OCI-M2 (cell line): Measurements from ENCODE around the gene NTMT1.
"Not testable (repeated sequence)": the region's sequence is repeated elsewhere in the genome, so short reads cannot be mapped to it uniquely, and the experiment has no call there.

Source experiments
- DNase-seq: peaks from one replicate; lab custom pipeline; 2025; ENCODE audit not compliant: unreplicated experiment; lab: John Stamatoyannopoulos, UW

NTMT1 gene

DNA sequence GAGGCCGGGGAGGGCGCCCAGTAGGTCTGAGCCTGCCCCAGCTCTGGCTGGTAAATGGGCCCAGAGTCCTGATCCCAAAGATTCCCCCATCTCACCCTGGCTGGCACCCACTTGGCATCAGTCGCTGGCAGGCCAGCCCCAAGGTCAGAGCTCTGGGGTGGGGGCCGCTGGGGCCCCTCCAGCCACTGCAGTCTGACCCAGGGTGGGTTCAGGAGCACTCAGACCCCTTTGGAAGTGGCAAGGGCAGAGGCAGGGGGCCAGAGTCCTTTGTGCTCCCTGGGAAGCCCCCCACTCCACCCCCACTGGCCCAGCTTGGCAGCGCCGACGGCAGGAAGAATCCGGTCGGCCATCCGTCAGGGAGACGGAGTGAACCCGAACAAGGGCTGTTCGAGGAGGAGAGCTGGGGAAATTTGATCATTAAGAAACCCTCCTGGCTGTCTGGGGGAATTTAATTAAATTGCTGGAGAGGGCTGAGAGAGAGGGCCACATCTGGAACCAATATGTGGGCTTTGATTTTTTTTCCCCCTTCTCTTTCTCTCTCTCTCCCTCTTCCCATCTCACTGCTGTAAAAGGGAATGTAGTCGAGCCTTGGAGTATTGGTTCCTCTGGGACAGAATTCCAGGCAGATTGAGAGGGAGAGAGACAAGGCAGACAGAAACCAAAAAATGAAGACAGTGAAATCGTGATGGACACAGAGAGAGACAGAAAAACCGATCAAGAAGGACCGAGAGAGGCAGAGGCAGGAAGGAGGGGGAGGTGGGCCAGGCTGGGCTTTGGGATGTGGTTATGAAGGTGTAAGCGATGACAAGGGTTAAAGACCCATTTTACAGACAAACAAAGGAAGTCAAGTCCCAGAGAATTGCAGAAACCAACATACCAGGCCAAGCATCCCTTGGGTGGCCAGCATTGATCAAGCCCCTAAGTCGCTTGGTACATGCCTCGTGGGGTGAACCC, 24.0 kb downstream of the NTMT1 start:
- DNase-seq = no peak

DNA sequence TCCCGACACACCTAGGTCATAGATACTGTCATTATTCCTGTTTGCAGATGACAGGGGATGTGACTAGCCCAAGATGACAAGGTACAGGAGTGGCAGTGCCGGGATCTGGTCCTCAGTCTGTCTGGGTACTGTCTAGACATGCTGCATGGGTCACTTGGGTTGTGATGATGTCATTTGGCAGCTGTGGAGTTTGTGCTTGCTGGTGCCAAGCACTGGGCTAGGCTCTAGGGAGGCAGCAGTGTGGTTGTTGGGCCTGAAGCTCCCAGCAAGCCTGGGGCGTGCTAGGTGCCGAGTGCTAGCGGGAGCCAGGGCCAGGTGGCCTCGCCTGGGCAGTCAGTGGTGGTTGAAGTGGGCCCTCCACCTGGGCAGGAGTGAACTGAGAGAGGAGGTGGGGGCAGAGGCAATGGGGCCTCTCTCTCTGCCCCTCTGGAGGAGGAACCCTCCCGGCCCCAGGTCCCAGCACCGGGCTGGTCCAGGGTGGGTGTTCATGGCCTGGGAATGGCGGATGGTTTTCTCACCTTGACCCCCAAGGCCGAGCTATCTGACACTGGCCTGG, 24.8 kb downstream of the NTMT1 start:
- DNase-seq = no peak

DNA sequence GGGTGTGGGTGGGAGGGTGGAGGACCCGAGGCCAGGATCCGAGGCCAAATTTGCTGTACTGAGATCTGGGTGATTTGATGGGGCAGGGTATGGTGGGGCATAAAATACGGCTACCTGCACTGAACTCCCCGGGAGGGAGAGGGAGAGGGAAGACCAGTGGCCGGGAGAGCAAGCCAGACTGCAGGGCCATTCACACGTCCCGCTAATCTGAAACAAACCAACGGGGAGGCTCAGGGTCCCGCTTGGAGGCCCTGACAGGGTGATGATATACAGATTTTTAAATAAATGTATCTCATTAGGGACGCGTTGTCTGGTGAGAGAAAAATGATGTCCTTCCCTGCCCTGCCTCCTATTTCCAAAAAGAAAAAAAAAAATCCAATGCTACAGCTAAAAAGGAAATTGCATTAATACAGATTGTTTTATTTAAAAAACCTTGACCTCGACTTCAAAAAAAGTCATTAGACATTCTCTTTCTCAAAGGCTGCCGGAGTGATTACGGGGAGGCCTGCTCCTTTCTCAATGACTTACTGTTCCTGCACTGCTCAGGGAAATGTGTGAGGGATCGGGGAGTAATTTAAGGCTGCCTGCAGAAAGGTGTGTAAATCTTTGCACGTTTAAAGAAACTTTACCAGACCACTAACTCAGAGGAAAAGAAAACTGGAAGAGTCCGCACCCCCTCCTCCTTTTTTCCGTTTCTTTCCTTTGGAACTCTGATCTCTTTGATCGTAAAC, 28.0 kb downstream of the NTMT1 start:
- DNase-seq = no peak

DNA sequence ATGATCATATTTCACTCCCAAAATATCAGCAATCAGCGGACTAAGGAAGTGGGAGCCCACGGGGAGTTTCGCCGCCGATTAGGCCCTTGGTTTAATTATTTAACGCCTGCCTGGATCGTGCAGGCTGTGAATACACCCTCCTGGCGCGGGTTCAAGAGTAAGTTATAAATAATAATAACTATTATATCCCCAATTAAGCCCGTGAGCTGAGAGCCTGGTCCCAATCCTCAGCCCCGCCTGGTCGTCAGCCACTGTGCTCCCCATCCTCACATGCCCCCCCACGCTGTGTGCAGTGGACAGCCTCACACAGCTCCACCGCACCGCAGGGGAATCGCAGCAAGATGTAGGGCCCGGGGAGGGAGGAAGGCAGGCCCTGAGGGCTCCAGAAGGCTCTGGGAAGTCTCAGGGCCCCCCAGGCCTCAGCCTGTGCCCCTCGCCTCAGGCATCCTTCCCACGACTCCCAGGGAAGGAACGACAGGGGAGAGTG, 28.6 kb downstream of the NTMT1 start:
- no peak for DNase-seq

DNA sequence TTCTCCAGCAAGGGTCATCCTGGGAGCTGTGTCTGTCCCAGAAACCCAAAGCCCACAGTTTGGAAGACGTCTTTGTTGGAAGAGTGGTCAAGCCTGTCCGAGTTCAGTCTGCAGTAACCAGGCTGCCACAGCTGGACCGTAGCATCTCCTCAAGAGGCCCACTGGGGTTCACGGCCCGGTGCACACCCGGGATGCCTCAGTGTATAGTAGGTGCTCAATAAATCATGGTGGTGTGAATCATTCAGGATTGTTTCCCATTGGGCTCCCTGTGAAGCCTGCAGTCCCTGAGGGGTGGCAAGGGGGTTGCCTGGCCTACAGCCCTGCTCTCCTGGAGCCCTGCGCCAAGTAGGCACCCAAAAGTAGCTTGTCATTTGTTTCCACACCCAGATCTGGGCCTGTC, 29.2 kb downstream of the NTMT1 start:
- DNase-seq = no peak

DNA sequence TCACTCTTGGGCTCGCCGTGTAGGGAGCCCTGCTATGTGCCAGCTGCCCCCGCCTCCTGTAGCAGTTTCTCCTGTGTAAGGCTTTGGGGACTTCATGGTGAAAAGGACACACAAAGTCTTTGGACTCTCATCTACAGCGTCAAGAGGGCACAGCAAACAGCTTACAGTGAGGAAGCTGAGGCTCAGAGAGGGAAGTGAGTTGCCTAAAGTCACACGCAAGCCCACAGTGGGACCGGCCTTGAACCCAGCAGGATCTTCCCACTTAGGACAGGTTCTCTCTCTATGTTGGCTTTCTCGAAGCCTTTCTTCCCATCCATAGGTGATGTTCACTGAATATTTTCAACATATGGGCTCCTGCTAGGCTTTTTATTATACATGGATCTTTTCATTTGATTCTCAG, 29.7 kb downstream of the NTMT1 start:
- no peak for DNase-seq

DNA sequence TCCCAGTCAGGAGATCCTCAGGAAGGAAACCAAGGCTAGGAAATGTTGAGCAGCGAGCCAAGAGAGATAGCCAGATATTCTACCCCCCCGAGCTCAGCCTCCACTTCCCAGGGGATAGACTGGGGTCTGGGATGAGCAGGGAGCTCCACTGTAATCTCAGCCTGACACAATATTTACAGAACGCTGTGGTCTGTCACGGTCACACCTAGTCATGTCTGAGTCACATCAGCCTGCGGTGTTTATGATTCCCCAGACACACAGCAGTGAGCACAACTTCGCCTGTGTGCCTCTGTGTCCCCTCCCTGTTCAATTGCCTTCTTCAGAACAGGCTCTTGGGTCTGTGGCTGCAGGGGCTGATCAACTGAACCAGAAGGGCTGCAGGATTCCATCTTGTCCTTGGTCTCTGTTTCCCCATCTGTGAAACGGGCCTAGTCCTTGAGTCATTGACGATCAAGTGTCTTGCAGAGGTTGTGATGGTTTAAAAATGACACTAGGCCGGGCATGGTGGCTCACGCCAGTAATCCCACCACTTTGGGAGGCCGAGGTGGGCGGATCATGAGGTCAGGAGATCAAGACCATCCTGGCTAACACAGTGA, 30.9 kb downstream of the NTMT1 start:
- DNase-seq = no peak

DNA sequence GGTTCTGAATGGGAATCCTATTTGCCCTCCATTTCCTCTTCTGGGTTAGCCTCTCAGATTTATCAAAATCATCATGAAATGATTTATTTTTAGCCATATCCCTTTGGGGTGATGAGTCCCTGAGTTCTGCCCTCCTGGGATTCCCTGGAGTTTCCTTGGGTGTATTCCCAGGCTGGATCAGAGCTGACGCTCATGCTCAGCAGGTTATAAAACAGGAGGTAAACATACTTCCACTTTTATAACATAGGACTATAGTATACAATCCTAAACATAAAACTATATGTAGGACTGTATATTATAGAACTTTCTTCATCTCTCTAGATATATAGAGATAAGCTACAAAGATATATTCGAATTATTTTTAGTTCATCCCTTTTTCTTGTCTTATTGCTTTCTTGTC, 35.1 kb downstream of the NTMT1 start:
- DNase-seq = no peak

DNA sequence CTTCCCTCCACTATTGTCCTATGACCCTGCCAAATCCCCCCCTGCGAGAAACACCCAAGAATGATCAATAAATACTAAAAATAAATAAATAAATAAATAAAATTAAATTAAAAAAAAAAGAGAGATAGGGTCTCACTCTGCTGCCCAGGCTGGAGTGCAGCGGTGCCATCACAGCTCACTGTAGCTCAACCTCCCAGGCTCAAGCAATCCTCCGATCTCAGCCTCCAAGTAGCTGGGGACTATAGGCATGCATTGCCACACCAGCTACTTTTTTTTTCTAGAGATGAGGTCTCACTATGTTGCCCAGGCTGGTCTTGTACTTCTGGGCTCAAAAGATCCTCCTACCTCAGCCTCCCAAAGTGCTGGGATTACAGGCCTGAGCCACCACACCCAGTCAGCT, 36.3 kb downstream of the NTMT1 start:
- not testable (repeated sequence) for DNase-seq

DNA sequence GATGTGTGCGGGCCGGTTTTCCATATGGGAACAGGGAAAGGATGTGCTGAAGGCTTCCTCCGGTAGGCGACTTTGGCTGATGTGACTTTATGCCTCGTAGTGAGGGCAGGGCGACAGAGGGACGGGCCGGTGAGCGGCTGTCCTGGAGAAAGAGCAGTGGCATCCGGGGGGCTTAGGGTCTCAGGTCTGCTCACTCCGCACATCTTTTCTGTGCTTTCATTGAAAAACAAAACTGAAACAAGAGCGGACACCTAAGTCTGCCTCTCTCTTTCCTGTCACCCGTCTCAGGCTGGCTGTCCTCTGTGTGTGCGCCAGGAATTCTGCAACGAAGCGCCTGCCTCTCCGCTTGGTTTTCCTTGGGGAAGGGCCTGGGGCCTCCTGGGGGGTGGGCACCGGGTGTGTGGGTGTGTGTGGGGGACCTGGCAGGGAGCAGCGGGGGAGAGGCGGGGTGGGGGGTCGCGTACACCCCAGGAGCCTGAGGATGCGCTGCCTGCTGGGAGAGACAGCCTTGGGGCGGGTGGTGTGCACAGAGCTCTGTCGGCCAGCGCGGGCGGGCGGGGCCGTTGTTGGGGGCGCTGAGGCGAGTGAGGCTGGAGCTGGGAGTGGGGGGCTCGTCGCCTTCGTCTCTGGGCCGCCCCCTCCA, 38.9 kb downstream of the NTMT1 start:
- no peak for DNase-seq

DNA sequence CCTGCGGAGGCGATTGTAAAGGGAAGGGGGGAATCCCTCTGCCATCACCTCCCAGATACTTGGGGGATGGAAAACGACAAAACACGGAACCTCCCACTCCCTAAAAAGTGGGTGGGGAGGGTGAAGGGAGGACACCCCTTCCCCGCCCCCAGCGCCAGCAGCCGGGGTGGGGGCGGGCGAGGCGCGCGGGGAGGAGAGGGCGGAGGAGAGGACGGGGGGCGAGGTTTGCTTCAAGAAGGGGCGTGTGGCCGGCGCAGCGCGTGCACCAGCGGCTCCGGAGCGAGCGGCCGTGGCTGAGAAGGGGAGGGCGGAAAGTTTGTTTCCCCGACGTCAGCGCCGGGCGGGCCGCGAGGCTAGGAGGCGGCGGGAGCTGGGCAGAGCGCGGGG, 39.4 kb downstream of the NTMT1 start, which contains the start of gene PRRX2:
TSS of gene PRRX2 (plus strand) at position 259 of the 387 bp plus-strand sequence. CDS start 221 bp downstream, outside the sequence.
- no peak for DNase-seq

DNA sequence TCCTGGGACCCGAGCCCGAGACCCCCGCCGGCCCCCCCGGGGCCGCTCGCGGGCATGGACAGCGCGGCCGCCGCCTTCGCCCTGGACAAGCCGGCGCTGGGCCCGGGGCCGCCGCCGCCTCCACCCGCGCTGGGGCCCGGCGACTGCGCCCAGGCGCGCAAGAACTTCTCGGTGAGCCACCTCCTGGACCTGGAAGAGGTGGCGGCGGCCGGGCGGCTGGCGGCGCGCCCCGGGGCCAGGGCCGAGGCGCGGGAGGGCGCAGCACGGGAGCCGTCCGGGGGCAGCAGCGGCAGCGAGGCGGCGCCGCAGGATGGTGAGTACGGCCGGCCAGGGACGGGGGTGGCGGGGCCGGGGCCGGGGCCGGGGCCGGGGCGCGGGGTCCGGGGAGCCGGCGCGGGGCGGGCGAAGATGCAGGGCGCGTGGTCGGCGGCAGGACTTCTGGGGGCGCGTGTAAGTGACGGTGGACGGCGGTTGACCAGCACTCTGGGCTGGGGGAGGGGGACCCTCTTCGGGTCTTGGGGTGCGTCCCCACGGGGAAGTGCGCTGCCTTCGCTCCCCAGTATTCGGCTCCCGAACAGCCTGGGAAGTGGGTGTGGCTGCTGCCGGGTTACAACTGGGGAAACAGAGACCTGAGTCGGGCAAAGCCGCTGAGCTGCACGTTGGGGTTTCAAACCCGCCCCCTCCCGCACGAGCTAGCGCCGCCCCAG, 40.0 kb downstream of the NTMT1 start:
- no peak for DNase-seq

DNA sequence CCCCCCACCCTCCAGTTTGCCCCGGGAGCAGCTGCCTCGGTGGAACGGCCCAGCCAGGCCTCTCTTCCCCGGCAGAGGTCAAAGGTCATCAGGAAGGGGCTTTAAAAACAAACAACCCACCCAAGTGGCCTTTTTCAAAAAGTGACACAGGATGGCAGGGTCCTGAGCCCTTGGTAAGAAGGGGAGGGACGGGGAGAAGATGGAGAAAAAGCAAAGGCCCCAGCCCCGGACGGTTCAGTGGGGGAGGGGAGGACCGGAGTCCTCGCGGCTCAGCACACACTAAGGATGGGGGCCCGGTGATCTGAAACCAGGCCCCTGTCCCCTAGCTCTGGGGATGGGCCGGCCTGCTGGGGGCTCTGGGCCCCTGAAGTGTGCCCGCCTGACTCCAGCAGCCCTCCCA, 40.6 kb downstream of the NTMT1 start:
- no peak for DNase-seq

DNA sequence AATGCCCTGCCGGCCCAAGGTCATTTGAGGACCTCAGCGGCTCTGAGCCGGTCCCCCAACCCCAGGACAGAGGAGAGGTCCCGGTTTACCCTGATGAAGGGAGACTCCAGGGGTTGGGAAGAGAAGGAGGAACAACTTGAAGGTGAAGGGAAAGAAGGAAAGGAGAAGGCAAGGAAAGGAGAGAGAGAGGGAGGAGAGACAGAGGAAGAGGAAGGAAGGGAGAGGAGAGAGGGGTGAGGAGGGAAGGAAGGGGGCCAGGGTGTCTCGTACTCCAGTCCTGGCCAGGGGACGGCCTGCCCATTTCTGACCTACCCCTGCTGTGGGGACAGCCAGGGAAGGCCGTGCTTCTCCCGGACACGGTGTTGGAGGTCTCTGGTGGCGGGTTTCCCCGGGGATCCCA, 41.4 kb downstream of the NTMT1 start:
- DNase-seq = no peak

DNA sequence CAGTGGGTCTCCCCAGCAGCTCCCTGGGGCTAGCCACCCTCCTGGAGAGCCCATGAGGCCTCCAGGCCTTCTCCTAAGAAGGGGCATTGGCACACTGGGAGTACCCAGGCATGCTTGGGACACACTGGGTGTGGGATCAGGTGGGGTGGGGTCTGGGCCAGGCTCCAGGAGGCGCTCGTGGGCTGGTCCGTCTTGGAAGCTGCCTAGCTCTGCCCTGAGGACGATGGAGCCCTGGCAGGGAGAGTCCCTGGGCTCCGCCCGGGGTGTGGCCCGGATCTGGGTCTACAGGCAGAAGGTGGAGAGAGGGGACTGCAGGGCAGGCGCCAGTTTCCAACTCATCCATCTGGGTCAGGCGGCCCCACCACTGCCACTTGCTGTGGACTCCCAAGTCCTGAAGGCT, 41.9 kb downstream of the NTMT1 start:
- no peak for DNase-seq

DNA sequence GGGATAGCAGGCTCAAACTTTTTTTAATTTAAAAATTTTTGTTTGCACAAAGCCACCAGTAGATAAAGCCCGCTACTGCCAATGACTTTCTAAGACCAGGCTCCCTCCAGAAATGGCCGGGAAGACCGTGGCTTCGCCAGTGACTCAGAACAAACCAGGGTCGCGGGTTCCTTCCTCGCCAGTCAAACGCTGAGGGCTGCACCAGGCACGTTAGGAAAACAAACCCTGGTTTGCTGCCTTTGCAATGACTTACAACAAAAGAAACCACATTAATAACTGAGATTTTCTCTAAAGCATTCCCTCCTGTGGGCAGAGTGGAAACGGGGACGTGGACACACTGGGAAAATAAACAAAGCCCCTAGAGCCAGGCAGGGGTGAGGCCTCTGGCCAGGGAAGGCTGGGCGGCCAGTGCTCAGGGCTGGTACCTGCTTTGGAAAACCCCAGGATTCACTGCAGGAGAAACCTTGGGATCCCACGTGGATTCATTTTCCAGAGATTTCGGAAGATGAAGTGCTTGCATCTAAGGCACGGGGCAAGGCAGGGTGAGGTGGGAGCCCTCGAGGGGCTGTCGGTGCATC, 43.3 kb downstream of the NTMT1 start:
- no peak for DNase-seq

DNA sequence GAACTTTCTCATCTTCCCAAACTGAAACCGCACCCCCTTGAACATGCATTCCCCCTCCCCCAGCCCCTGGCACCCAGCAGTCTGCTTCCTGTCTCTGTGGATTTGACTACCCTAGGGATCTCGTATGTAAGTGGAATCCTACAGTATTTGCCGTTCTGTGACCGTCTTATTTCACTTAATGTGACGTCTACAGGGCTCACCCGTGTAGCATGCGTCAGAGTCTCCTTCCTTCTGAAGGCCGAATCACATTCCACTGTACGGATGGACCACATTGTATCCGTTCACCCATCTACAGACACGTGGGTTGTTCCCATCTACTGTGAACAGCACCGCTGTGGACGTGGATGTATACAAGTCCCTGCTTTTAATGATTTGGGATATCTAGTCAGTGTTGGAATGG, 44.0 kb downstream of the NTMT1 start:
- DNase-seq = no peak

DNA sequence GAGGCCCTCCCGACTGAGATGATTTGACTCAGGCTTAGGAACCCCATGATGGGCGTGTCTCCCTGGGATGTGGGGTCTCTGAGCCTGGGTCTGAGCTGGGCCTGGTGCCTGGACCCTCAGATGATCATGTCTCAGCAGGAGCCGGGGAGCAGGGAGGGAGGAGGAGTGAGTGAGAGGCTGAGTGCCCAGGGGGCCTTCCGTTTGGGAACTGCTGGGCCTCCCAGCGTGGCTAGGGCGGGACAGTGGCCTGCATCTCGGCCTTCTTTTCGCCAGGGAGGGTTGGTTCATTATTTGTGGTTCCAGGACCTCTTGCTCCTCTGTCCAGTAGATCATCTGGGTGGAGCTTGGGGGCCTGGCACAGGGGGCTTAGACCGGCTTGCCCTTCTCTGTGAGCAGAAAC, 45.1 kb downstream of the NTMT1 start:
- no peak for DNase-seq

DNA sequence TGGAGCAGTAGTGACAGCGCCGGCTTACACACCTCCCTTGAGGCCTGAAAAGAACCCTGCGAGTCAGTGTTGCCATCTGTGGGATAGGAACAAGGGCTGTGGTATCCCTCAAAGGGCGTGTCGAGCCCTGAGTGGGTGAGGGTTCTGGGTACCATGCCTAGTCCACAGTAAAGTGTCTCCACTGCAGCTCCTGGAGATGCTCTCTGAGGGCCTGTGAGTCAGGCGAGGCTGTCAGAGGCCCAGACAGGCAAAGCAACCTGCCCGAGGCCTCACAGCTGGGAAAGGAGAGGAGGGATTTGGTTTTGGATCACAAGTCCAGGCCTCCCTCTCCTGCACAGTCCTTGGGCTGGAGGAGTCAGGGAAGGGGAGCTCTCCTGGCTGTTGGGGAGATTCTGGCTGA, 45.6 kb downstream of the NTMT1 start:
- DNase-seq = no peak

DNA sequence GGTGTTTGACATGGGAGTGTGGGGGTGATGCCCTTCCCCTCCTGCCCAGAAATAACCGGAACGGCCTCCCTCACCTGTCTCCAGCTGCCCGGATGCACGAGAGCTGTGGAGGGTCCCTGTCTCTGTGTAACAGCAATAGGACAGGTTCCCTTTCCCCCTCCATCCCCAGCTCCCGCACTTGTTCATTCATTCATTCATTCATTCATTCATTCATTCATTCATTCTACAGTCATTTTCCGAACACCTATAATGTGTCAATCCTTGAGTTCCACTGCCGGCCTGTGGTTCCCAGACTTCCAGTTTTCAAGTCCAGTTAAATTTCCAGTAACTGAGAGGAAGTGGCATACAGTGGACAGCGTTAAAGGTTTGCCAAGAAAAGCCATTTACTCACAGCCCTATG, 46.7 kb downstream of the NTMT1 start:
- DNase-seq = no peak
